Measurements from ENCODE around the gene CRYGD.

The CRYGD gene

GRCh38 chr2:208083807-208084206 lies 40.5 kb downstream of the CRYGD start:
- no peak for DNase-seq (ENCODE audit: low spot score)

GRCh38 chr2:208077276-208077675 lies 47.0 kb downstream of the CRYGD start:
- DNase-seq (ENCODE audit: low spot score), result no peak

- DNase-seq (ENCODE audit: low spot score), result no peak
Measured at GRCh38 chr2:208074610-208075356, 49.5 kb downstream of the CRYGD start.

DNA sequence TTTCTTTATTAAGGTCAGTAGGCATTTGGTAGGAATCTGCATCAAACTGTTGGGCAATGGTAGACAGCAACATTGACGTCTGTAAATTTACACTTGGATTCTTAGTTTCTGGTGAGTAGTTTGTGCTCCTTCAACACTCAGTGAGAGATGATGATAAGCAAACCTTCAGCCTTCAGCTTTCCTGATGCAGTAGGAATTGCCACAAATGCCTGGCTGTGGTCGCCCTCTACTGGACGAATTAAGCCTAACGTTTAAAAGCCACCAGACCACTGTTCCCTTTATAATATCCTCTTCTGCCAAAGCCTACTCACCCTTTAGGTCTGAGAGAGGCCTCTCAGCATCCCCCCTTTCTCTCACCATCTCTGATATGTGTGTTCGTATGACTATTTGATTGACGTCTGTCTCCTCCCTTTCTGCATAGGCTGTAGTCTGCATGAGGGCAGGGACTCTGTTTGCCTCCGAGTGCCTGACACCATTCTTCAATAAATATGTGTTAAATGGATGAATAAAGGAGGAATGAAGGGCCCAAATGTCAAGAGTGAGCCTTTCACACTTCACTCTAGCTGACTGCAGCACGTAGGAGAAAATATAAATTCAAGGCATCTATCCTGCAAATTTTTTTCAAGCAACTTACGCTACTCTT lies 52.0 kb downstream of the CRYGD start:
- peak; percentile 74 for DNase-seq (ENCODE audit: low spot score)
